Small intestine (tissue), 7 donors: Measurements from ENCODE around the gene MISP. TPM values are rescaled to one million over a fixed set of nuclear protein-coding genes. Genes with fewer than 3 reads are reported as not detected.

Source experiments
- DNase-seq, 2 donors: peaks; one replicate each; pipeline versions ENCODE4 v3.0.0 to v3.0.0-alpha.2; 2013
- FAIRE-seq: peaks from 2 replicates; lab custom pipeline; 2012; peaks lifted over from hg19 to GRCh38; lab: Jason Lieb, UNC
- H3K27ac ChIP-seq, 3 donors: one replicate each; pipeline ENCODE4 v1.5.1; 2013; ENCODE audit warnings: low read length in 2 of 3, mild to moderate bottlenecking in 2 of 3, control low read depth in 1 of 3, inconsistent platforms in 1 of 3, low read depth in 1 of 3, moderate library complexity in 1 of 3
- H3K27me3 ChIP-seq, 3 donors: one replicate each; pipeline ENCODE4 v1.6.1; 2013; ENCODE audit warnings: low read length in 3 of 3, inconsistent platforms in 1 of 3; ENCODE audit not compliant: control insufficient read depth in 3 of 3, insufficient read depth in 3 of 3
- H3K36me3 ChIP-seq, 3 donors: one replicate each; pipeline ENCODE4 v1.6.1; 2013; ENCODE audit warnings: low read length in 3 of 3, inconsistent platforms in 1 of 3, low read depth in 1 of 3, mild to moderate bottlenecking in 1 of 3, moderate library complexity in 1 of 3; ENCODE audit not compliant: control insufficient read depth in 3 of 3, insufficient read depth in 2 of 3
- H3K4me1 ChIP-seq, 3 donors: one replicate each; pipeline ENCODE4 v1.6.1; 2013; ENCODE audit warnings: low read length in 2 of 3, inconsistent platforms in 1 of 3, low read depth in 1 of 3, mild to moderate bottlenecking in 1 of 3, moderate library complexity in 1 of 3; ENCODE audit not compliant: control insufficient read depth in 3 of 3, insufficient read depth in 2 of 3
- H3K4me3 ChIP-seq, 3 donors: one replicate each; pipeline ENCODE4 v1.5.1; 2013; ENCODE audit warnings: low read length in 3 of 3, control low read depth in 1 of 3, inconsistent platforms in 1 of 3, low read depth in 1 of 3, mild to moderate bottlenecking in 1 of 3, moderate library complexity in 1 of 3
- H3K9me3 ChIP-seq, 2 donors: one replicate each; pipeline ENCODE4 v1.6.1; 2013; ENCODE audit warnings: low read depth in 1 of 2, low read length in 1 of 2; ENCODE audit not compliant: control insufficient read depth in 2 of 2, insufficient read depth in 1 of 2
- WGBS, 3 donors: extraction: QIAGEN DNeasy Blood & Tissue Kit; methylation state at CpG; one replicate each; pipeline ENCODE4 v1.1.7; 2013; 5-methylcytosine and 5-hydroxymethylcytosine counted together
- polyA plus RNA-seq, 4 donors: library from polyadenylated mRNA; stranded (reverse) in 3 of 4; unstranded in 1 of 4; fragments of 200-250 nt in 3 of 4; fragments of 120-200 nt in 1 of 4; gene quantifications; one replicate each; pipeline versions ENCODE4 v1.2.1 to v1.2.3, GENCODE V29; 2013
- donor health status: healthy with polysubstance abuse.
- donor health status: control.
- donor health status: control.
- donor health status: Bipolar disorder and iron deficiency.
- donor health status: healthy.

MISP gene
- polyA plus RNA-seq, 4 donors, result 189 to 644 (median 383) TPM

GRCh38 chr19:719636-720344, 31.1 kb upstream of the MISP start:
- Histone ChIP-seq H3K9me3 (peaks cover 0 to 9% of the 10 kb centered on the region in 2 donors), H3K4me3 (no peak overlapping the region), H3K27ac (peak overlapping the region in 1 of 3 donors; percentile 15), H3K36me3 (peaks cover 0 to 9% (median 0%) of the 10 kb centered on the region in 3 donors), H3K27me3 (peaks cover 0 to 20% (median 0%) of the 10 kb centered on the region in 3 donors), H3K4me1 (peaks cover 0 to 15% (median 0%) of the 10 kb centered on the region in 3 donors)
- FAIRE-seq, result no peak
- no peak for DNase-seq
- WGBS, 3 donors, result 12 to 22% (median 19%) methylated on average over 52 to 79 of the region's 79 CpGs

DNA sequence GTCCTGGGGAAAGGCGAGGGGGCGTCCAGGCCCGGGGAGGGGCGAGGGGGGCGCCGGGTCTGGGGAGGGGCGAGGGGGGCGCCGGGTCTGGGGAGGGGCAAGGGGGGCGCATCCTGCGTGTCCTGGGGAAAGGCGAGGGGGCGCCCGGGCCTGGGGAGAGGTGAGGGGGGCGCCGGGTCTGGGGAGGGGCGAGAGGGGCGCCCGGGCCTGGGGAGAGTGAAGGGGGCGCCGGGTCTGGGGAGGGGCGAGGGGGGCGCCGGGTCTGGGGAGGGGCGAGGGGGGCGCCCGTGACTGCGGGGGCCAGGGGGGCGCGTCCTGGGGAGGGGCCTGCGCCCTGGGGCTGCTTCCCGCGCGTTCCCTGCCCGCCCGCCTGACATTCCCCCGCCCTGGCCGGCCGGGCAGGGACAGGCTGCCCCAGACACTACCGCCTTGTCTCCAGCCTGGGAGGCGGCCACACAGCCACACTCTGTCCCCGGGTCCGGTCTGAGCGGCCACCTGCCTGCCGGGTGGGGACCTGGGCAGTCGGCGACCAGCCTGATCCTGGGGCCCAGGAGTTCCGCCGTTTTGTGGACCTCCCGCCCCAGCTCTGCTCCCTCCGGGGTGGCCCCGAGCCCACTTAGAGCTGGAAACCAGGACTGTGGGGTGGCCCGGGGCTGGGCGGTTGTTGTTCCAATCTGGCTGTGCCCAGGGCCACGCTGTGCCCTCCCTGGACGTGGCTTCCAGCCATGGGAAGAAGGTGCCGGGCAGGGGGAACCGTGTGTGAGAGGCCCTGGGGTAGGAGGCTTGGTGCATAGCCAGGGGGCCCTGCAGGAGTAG, 30.4 kb upstream of the MISP start:
- peaks cover 0 to 5% (median 0%) of the 10 kb centered on the region in 3 donors for H3K36me3 ChIP-seq
- H3K27ac ChIP-seq, result no peak overlapping the region
- peaks cover 0 to 20% (median 0%) of the 10 kb centered on the region in 3 donors for H3K27me3 ChIP-seq
- 24 to 29% (median 27%) methylated on average over 33 to 50 of the region's 58 CpGs for WGBS, 3 donors
- FAIRE-seq, result no peak
- H3K4me3 ChIP-seq, result no peak overlapping the region
- peaks cover 0 to 4% of the 10 kb centered on the region in 2 donors for H3K9me3 ChIP-seq
- DNase-seq, result no peak
- peaks cover 0 to 15% (median 0%) of the 10 kb centered on the region in 3 donors for H3K4me1 ChIP-seq

- FAIRE-seq, result no peak
- peaks cover 0 to 16% (median 0%) of the 10 kb centered on the region in 3 donors for H3K4me1 ChIP-seq
- WGBS, 3 donors, result 41 to 45% (median 43%) methylated on average over 13 to 17 of the region's 17 CpGs
- no peak overlapping the region for H3K4me3 ChIP-seq
- no peaks in the 10 kb centered on the region for H3K9me3 ChIP-seq
- H3K27me3 ChIP-seq, result peaks cover 0 to 20% (median 0%) of the 10 kb centered on the region in 3 donors
- H3K36me3 ChIP-seq, result peaks cover 0 to 20% (median 0%) of the 10 kb centered on the region in 3 donors
- H3K27ac ChIP-seq, result no peak overlapping the region
- DNase-seq, result no peak
Observed at GRCh38 chr19:722553-723101, 28.3 kb upstream of the MISP start.

DNA sequence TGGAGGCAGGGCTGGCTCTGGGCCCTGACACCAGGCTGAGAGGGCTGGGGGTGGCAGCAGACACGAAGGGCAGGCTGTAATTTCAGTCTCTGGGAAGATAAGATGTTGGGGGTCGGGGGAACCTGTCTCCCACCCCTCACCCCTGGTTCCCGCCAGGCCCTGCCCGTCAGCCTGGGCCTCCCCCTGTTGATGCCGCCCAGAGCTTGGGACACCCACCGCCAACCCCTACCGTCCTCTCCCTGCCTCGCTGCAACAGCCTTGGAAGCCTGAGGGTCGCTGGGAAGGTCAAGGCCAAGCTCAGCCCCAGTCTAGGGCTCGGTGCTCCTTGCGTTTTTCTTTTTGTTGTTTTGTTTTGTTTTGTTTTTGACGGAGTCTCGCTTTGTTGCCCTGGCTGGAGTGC, 27.7 kb upstream of the MISP start:
- H3K9me3 ChIP-seq, result no peaks in the 10 kb centered on the region
- H3K36me3 ChIP-seq, result peaks cover 0 to 26% (median 0%) of the 10 kb centered on the region in 3 donors
- no peak overlapping the region for H3K4me3 ChIP-seq
- peaks cover 0 to 19% (median 0%) of the 10 kb centered on the region in 3 donors for H3K4me1 ChIP-seq
- WGBS, 3 donors, result 56 to 76% (median 59%) methylated on average over 13 of the region's 13 CpGs
- no peak for FAIRE-seq
- H3K27ac ChIP-seq, result no peak overlapping the region
- no peak for DNase-seq
- H3K27me3 ChIP-seq, result peaks cover 0 to 20% (median 0%) of the 10 kb centered on the region in 3 donors

- H3K36me3 ChIP-seq, result peaks cover 0 to 26% (median 0%) of the 10 kb centered on the region in 3 donors
- no peak overlapping the region for H3K4me3 ChIP-seq
- peaks cover 0 to 16% (median 0%) of the 10 kb centered on the region in 3 donors for H3K27me3 ChIP-seq
- FAIRE-seq, result no peak
- H3K27ac ChIP-seq, result no peak overlapping the region
- 78 to 87% (median 84%) methylated on average over 18 of the region's 18 CpGs for WGBS, 3 donors
- DNase-seq, result no peak
- no peaks in the 10 kb centered on the region for H3K9me3 ChIP-seq
- peaks cover 0 to 19% (median 0%) of the 10 kb centered on the region in 3 donors for H3K4me1 ChIP-seq
Observed at GRCh38 chr19:723714-724113, 27.2 kb upstream of the MISP start.

DNA sequence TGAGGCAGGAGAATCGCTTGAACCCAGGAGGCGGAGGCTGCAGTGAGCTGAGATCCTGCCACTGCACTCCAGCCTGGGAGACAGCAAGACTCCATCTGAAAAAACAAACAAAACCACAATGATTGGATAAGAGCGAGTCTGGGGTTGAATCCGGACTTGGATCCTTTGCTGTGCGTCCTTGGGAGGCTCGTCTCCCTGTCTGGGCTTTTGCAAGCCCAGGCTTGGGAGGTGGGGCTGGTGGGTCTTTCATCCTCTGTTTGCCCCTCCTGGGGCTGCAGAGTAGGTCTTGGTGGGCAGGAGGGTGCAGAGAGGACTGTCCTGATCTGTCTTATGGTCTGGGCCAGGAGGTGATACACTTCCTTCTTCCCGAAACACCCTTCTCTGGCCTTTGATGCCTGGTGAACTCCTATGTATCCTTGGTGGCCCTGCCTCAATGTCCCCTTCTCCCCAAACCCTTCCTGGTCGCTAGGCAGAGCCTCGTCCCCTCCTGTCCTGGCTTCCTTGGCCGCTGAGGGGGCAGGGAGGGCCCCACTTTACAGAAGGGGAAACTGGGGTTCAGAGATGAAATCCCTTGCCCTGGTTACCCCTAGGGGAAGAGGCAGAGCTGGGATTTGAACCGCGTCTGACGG, 25.3 kb upstream of the MISP start:
- Histone ChIP-seq H3K4me3 (no peak overlapping the region), H3K36me3 (peaks cover 0 to 34% (median 0%) of the 10 kb centered on the region in 3 donors), H3K4me1 (peaks cover 0 to 9% (median 0%) of the 10 kb centered on the region in 3 donors), H3K27ac (no peak overlapping the region), H3K27me3 (peaks cover 0 to 5% (median 0%) of the 10 kb centered on the region in 3 donors), H3K9me3 (no peaks in the 10 kb centered on the region)
- DNase-seq, result no peak
- 74 to 87% (median 74%) methylated on average over 12 to 13 of the region's 13 CpGs for WGBS, 3 donors
- FAIRE-seq, result no peak

DNA sequence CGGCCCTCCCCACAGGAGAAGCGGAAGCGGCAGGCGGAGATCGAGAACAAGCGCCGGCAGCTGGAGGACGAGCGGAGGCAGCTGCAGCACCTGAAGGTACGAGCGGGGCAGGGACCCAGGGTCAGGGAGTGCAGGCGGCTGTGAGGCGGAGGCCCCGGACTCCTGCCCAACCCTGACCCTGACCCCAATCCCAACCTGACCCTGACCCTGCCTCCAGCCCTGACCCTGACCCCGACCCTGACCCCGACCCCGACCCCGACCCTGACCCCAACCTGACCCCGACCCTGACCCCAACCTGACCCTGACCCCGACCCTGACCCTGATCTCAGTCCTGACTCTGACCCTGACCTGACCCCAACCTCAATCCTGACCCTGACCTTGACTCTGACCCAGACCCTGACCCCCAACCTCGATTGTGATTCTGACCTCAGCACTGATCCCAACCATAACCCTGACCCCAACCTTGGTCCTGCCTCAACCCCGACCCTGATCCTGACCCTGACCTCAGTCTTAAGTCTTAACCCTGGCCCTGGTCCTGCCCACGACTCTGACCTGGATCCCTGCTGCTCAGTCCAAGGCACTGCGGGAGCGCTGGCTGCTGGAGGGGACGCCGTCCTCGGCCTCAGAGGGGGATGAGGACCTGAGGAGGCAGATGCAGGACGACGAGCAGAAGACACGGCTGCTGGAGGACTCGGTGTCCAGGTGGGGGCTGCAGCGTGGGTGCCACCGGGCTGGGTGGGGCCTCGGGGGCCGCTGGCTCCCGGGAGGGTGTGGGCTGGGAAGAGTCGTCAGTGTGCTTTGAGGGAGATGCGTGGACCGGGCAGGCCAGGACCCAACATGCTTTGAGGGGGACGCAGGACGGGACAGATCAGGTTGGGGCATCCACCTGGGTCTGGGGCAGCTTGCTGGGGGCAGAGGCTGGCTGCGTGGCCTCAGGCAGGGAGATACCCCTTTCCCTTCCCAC, 23.6 kb upstream of the MISP start:
- Histone ChIP-seq H3K9me3 (no peaks in the 10 kb centered on the region), H3K27ac (peak overlapping the region in 2 of 3 donors; percentile 12 to 68), H3K36me3 (peaks cover 0 to 45% (median 0%) of the 10 kb centered on the region in 3 donors), H3K4me1 (peaks cover 0 to 9% (median 0%) of the 10 kb centered on the region in 3 donors), H3K27me3 (no peaks in the 10 kb centered on the region), H3K4me3 (no peak overlapping the region)
- 68 to 80% (median 80%) methylated on average over 29 to 43 of the region's 43 CpGs for WGBS, 3 donors
- FAIRE-seq (no peak), DNase-seq (no peak)
